ENCODE measurements around the gene C11orf52.
"Not testable (repeated sequence)": the region's sequence is repeated elsewhere in the genome, so short reads cannot be mapped to it uniquely, and the experiment has no call there.

The C11orf52 gene

GRCh38 chr11:111918390-111919256 is at the start of gene C11orf52:
TSS of gene C11orf52 (plus strand) at chr11:111918913. CDS start at chr11:111918973, 60 bp downstream.
- DNase-seq: no peak

GRCh38 chr11:111870113-111870512 is 48.6 kb upstream of the C11orf52 start:
- no peak for DNase-seq

- DNase-seq: no peak
These were observed 48.2 kb upstream of the C11orf52 start for GRCh38 chr11:111870522-111870885.

- peak; percentile 92 for DNase-seq
These were observed 47.6 kb upstream of the C11orf52 start, which contains the start of gene ALG9 for GRCh38 chr11:111870886-111871692. TSS of gene ALG9 (minus strand) at chr11:111871581. CDS start at chr11:111871482, 99 bp downstream.

GRCh38 chr11:111871693-111872161 is 47.0 kb upstream of the C11orf52 start:
- DNase-seq: no peak

- DNase-seq: no peak
These were observed 40.3 kb upstream of the C11orf52 start for GRCh38 chr11:111878385-111878848.

- DNase-seq: peak; percentile 94
These were observed 39.7 kb upstream of the C11orf52 start, which contains the start of the genes CFAP68 and FDXACB1 for GRCh38 chr11:111878849-111879636. TSS of gene CFAP68 (plus strand) at chr11:111879541. CDS start at chr11:111879561, 20 bp downstream. TSS of gene FDXACB1 (minus strand) at chr11:111879165. CDS start at chr11:111879132, 33 bp downstream.

- no peak for DNase-seq
These were observed 39.1 kb upstream of the C11orf52 start for GRCh38 chr11:111879637-111879960.

GRCh38 chr11:111882202-111882601 is 36.5 kb upstream of the C11orf52 start:
- DNase-seq: no peak

- DNase-seq: not testable (repeated sequence)
These were observed 33.7 kb upstream of the C11orf52 start for GRCh38 chr11:111885053-111885452.

GRCh38 chr11:111886032-111886431 is 32.7 kb upstream of the C11orf52 start:
- no peak for DNase-seq

GRCh38 chr11:111886844-111887243 is 31.9 kb upstream of the C11orf52 start:
- DNase-seq: no peak

GRCh38 chr11:111905411-111905810 is 13.3 kb upstream of the C11orf52 start:
- DNase-seq: no peak

GRCh38 chr11:111906680-111907079 is 12.0 kb upstream of the C11orf52 start:
- DNase-seq: no peak

GRCh38 chr11:111908639-111909305 is 9.9 kb upstream of the C11orf52 start:
- DNase-seq: no peak

GRCh38 chr11:111909378-111909777 is 9.3 kb upstream of the C11orf52 start:
- DNase-seq: no peak

- DNase-seq: no peak
These were observed 7.8 kb upstream of the C11orf52 start for GRCh38 chr11:111910676-111911562.

GRCh38 chr11:111911563-111912401 is 6.9 kb upstream of the C11orf52 start, which contains the start of gene CRYAB:
TSS of gene CRYAB (minus strand) at chr11:111911770. CDS start at chr11:111911724, 46 bp downstream.
- DNase-seq: no peak

GRCh38 chr11:111912535-111912934 is 6.2 kb upstream of the C11orf52 start, which contains the start of gene HSPB2:
TSS of gene HSPB2 (plus strand) at chr11:111912734. CDS start at chr11:111912830, 96 bp downstream.
- DNase-seq: no peak

Data from activated naive CD4-positive, alpha-beta T cell treated with Interleukin-2 at 50 U/mL for 16 hours (primary cell).